ENCODE results near the gene CCL8.

CCL8 gene

GRCh38 chr17:34367486-34368195 lies 48.4 kb downstream of the CCL8 start:
- DNase-seq (ENCODE audit: low read depth), result no peak

DNA sequence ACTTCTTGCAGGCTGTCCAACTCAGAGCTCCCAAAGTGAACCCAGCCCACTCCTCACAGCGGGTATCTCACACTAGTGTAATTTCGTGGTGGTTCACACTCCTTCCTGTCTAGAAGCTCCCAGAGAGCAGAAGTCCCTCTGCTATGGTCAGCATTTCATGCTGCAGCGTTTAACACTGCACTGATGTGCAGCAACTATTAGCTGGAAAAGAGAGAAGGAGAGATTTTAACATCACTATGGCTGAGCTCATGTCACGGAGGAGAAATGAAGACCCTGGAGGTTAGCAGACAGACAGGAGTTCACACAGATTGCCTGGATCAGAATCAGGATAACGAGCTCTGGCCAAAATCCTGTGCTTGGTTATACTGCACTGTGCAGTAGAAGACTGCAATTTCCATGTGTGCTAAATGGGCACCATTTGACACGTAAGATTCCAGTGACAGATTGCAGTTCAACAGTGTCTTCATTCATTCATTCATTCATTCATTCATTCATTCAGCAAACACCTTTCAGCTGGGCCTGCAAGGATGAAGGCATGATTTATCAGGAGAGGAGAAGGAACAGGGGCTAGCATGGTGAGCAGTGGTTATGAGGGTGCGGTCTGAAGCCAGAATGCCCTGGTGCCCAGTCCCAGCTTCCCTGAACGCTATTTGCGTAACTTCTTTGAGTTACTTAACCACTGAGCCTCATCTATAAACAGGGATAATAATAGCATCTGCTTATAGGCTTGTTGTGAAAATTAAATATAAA lies 49.1 kb downstream of the CCL8 start:
- DNase-seq (ENCODE audit: low read depth), result no peak

GRCh38 chr17:34368946-34369500 lies 49.8 kb downstream of the CCL8 start:
- DNase-seq (ENCODE audit: low read depth), result no peak

DNA sequence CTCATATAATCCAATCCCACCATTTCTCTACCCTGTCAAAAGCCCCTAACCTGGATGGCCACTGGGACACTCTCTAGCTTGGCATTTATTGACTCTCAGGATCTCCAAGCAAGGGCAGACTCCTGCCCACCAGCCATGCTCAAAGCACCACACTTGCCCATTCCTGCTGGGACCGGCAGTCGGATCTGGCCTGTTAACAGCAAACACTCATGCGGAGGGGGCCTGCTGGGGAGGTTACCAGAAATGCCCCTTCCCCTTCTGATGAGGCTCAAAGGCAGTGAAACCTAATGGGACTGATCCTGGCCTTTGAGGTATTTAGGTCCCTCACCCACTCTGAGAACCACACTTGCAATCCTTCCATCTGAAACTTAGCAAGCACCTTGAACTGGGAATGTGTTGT lies 50.3 kb downstream of the CCL8 start:
- no peak for DNase-seq (ENCODE audit: low read depth)

GRCh38 chr17:34370376-34370996 lies 51.3 kb downstream of the CCL8 start:
- no peak for DNase-seq (ENCODE audit: low read depth)

DNA sequence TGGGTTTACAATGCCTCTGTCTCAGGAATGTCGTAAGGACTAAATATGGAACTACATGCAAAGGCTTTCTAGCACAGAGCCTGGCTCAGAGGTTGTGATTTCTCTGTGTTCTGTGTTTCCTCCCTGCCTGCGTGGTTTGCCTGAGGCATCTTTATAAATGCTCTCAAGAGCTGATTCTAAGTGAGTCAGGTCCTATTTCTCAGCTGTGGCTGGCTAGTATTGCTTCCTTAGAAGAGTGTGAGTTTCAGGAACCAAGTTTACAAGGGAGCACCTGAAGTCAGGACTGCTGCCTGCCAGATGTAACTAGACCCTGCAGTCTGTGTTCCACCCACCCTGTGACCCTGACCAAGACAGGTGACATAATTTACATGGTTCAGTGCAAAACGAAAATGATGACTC lies 51.8 kb downstream of the CCL8 start:
- no peak for DNase-seq (ENCODE audit: low read depth)
